Amygdala (tissue), 56 donors: ENCODE results near the gene RDH16.
"Not testable (repeated sequence)": the region's sequence is repeated elsewhere in the genome, so short reads cannot be mapped to it uniquely, and the experiment has no call there.

Experiments
- DNase-seq, 56 donors: peaks; one replicate each; lab custom pipeline; 2025; lab: John Stamatoyannopoulos, UW

The RDH16 gene

GRCh38 chr12:56954958-56955355 is 2.5 kb downstream of the RDH16 start:
- DNase-seq = no peak

GRCh38 chr12:56954057-56954957 is 3.1 kb downstream of the RDH16 start:
- no peak for DNase-seq

GRCh38 chr12:56953314-56953713 is 4.1 kb downstream of the RDH16 start:
- DNase-seq = no peak

DNA sequence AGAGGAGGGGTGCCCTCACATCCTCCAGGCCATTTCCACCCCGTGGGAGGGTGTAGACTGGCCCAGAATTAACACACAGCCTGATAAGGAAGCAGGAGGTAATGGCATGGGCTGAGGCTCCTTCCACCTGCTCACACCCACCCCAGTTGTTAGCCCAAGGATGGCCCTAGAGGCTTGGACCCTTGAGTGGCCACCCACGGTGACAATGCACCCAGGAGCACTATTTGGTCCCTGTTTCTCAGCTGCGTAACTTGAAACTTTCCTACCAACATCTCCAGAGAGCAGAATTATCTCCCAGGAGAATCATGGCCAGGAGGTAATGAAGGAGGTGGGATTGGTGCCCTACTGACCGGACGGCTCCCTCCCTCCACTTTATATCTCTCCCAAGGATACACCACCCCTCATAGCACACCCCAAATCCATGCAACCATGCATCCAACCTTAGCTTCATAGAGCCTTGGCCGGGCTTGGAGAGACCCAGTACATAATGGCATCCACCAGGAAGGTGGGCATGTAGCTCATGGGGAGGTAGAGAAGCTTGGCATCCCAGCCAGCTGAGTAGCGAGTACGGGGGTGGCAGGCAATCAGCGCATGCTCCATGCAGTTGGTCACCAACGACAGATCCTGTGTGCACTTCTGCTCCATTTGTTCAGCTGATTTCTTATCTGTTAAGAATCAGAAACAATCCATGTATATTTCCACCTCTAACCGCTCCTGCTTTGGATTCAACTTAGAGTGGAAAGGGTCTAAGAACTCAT is 5.6 kb downstream of the RDH16 start:
- DNase-seq = no peak

DNA sequence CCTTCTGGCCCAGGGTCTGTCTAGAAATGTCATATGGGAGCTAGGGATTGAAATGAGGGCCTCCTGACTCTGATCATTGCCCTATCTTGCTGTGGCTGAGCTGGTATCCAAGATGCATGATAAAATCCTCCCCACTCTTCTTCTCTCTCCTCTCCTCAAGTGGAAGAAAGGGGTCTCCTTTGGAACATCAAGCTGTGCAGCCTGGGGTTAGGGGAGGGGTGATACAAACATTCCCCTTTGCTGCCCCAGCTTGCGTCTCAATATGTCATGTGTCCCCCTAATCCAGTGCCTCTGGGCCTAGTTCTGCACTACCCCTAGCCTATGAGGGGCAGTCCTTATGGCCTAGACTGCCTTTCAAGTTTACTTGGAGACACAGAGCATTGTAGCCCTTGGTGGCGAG is 8.5 kb downstream of the RDH16 start:
- no peak for DNase-seq

- DNase-seq = no peak
Observed at GRCh38 chr12:56948457-56948777, 9.0 kb downstream of the RDH16 start.

DNA sequence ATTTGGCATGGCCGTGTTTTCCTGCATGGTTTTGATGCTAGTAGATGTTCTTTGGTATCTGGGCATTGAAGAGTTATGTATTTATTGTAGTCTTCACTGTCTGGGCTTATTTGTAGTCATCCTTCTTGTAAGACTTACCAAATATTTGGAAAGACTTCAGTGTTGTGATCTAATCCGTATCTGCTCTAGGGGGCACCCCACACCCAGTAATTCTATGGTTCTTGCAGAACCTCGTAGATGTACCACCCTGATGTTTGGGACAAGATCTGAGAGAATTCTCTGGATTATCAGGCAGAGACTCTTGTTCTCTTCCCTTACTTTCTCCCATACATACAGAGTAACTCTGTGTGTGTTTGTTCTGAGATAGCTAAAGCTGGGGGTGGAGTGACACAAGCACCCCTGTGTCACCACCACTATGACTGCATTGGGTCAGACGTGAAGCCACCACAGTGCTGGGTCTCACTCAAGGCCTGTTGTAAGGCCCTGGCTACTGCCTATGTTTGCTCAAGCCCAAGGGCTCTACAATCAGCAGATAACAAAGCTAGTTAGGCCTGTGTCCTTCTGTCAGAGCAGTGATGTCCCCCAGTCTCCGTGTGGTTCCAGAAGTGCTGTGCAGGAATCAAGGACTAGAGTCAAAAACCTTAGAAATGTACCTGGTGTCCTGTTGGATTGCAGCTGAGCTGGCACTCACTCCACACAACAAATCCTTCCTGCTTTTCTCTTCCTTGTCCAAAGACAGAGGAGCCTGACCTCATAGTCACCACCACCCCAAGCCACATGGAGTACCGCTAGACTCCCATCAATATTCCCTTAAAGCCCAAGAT is 9.6 kb downstream of the RDH16 start:
- no peak for DNase-seq

DNA sequence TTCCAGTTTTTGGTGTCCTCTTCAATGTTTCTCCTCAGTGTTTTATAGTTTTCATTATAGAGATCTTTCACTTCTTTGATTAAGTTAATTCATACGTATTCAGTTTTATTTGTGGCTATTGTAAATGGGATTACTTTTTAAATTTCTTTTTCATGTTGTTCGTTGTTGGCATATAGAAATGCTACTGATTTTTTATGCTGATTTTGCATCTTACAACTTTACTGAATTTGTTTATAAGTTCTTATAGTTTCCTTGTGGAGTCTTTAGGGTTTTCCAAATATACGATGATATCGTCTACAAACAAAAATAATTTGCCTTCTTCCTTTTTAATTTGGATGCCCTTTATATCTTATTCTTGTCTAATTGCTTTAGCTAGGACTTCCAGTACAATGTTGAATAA is 13.5 kb downstream of the RDH16 start:
- no peak for DNase-seq

GRCh38 chr12:56943374-56943773 is 14.0 kb downstream of the RDH16 start:
- not testable (repeated sequence) for DNase-seq

DNA sequence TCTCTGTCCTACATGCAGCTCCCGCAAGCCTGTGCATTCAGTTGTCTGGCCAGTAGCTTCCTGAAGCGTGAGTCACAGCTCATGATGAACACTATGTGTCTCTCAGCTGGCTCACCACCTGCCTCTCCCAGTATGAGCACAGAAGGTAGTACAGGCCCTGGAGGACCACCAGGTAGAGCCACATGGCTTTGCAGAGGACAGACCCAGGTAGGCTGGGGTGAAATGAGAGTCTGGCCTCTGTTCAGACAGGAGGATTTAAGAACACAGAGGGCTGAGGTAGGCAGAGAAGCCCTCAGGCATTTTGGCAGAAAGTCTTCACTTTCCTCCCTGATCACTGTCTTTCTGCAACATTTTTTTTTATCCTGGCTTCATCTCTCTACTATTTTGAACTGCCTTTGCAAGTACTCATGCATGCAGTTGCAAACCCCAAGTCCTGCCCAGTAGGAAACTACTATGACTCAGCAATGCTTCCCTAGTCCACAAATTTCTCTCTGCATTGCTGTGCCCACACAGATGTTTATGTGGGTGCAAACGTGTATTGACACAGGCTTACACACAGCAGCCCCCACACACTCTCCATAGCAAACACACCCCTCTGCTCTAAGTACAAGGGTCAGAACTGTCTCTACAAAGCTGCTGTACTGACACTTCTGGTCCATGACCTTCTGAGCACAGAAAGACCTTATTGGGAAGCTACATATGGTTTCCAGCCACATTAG is 15.9 kb downstream of the RDH16 start:
- peak in 4 of 56 donors; percentile 8 to 20 (median 14) for DNase-seq

- not testable (repeated sequence) for DNase-seq
Observed at GRCh38 chr12:56940942-56941298, 16.5 kb downstream of the RDH16 start.

- DNase-seq = no peak
Observed at GRCh38 chr12:56935752-56936151, 21.7 kb downstream of the RDH16 start.

GRCh38 chr12:56935157-56935556 is 22.3 kb downstream of the RDH16 start:
- no peak for DNase-seq

DNA sequence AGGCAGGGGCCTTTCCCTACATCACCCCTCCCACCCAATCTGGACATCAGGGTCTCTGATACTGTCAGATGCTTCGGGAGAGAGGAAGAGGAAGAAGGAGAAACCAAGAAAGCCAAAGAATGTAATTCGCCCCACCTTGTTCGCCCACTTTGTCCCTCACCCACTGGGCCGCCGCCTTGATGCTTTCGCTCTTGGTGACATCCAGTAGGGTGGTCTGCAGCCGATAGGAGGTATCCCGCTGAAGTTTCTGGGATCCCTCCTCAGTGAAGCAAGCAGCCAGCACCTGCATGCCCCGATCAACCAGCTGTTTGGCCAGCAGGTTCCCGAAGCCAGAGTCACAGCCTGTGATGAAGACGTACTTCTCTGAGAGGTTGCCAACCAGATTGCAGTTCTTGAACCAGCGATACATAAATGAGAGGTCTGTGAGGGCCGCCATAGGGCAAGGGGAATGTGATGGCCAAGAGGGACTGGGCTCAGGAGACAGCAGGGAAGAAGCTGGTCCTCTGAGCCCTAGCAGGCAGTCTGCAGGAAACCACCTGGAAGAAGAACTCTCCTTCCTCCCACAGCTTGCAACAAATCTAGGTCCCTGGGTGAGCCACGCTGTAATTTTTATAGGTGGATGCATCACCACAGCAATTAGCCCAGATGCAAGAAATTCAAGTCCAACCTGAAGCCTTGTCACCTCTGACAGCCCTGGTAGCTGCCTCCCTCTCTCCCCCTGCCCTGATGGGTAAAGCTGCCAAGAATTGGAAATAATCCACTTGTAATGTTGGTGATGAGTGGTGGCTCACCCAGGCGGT is 23.4 kb downstream of the RDH16 start, which contains the start of gene SDR9C7:
Gene SDR9C7, minus strand, starts transcription at position 583 of the 800 bp plus-strand sequence. Its CDS starts 147 bp downstream, at position 436.
- no peak for DNase-seq

DNA sequence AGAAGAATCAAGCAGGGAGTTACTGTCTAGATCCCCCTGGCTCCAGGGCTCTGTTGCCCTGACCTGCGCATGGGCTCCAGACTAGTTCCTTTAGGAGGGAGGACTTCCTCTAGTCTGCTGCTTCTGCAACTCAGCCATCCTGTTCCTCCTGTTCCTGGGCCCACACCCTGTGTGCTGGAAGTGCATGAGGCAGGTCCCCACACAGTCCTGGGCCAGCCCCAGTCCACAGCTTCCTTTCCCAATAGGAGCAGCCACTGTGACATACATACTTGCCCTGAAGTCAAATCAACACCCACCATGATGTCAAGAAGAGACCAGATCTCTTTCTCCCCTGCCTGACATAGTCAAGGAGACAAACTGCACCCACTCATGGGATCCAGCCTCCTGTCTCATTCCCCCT is 24.5 kb downstream of the RDH16 start:
- DNase-seq = no peak

DNA sequence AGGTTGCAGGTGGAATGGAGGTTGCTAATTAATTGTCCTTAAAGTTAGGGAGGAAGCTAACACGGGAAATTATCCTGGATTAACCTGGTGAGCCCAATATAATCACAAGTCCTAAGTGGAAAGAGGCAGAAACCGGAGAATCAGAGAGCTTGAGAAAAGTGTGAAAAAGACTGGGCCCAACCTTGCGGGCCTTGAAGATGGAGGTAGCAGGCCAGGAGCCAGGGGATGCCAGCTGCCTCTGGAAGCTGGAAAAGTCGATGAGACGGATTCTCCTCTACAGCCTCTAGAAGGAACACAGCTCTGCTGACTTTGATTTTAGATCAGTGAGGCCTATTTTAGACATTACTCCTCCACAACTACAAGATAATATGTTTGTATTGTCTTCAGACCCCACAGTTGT is 25.3 kb downstream of the RDH16 start:
- no peak for DNase-seq

DNA sequence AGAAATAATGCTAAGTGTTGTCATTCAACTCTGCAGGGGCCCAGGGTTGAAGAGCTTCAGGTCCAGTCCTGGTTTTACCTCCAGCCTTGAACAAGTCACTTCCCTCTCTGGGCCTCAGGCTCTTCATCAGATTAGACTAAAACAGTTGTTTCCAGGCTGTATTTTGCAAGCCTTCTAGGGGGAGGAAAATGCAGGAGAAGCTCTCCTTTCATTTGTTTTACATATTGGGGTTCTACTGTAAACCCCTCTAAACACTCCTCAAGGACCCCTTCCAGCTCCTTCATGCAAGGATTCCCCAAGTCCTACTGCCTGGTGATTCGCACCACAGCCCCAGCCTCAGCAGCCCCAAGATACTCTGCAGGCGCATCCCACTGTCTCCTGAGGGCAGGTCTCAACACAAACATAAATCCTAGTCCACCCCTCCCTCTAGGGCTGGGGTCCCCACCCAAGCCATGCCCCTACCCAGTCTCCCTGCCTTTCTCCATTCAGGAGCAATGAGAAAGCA is 25.9 kb downstream of the RDH16 start:
- DNase-seq = peak in 1 of 56 donors; percentile 18

GRCh38 chr12:56930241-56930640 is 27.2 kb downstream of the RDH16 start:
- DNase-seq = no peak

DNA sequence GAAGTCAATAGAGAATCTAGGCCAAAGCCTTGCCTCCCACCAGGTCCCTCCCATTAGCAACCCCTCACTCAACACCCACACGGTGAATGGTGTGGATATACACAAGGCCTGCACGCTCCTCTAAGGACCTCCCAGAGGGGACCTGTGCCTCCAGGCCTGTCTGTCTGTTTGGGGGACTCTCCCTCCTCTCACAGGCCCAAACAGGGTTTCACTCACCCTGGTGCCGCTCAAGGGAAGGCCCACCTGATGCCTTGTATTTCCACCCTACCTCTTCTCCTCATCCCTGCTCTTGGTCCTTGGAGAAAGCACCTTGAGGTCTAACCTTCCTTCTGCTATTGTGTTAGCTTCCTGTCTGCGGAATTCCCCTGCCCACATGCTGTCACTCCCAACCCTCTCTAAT is 27.6 kb downstream of the RDH16 start:
- no peak for DNase-seq
